ENCODE results near the gene CD82. TPM values are rescaled to one million over a fixed set of nuclear protein-coding genes. Genes with fewer than 3 reads are reported as not detected.
A peak's percentile ranks its signal among the peaks of the same experiment; 100 is the strongest.

The CD82 gene
- total and polyA plus RNA-seq, 11 donors = 20.1 to 76.2 (median 37.3) TPM

DNA sequence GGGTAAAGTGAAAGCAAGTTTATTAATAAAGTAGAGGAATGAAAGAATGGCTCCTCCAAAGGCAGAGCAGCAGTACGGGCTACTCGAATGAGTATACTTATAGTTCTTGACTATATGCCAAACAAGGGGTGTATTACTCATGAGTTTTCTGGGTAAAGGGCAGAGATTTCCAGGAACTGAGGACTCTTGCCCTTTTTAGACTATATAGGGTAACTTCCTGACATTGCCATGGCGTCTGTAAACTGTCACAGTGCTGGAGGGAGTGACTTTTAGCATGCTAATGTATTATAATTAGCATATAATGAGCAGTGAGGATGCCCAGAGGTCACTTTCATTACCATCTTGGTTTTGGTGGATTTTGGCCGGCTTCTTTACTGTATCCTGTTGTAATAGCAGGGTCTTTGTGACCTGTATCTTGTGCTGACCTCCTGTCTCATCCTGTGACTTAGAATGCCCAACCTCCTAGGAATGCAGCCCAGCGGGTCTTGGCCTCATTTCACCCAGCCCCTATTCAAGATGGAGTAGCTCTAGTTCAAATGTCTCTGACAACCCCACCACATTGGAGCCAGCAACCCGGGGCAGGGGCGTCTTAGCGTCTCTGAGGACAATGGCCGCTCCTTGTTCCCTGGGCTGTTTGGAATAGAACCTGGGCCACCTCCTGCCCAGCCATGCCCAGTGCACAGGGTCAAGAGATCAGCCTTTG, 34.9 kb upstream of the CD82 start:
- no peaks in the 10 kb centered on the region for H3K27me3 ChIP-seq
- no peak for ATAC-seq
- H3K36me3 ChIP-seq = no peaks in the 10 kb centered on the region
- intact Hi-C loops (cut with DNase I) = loop anchor here in 3 of 10 donors (10.0 kb wide), 2 partner anchors 426 to 436 kb away; partner anchors contain the start of gene EXT2 (in 2 of the 3)
- no peak for DNase-seq
- H3K9me3 ChIP-seq = no peaks in the 10 kb centered on the region
- no peak overlapping the region for H3K4me3 ChIP-seq
- no peak overlapping the region for H3K27ac ChIP-seq
- 66 to 86% (median 75%) methylated on average over 9 of the region's 9 CpGs for WGBS, 4 donors
- TF ChIP-seq, protein P1, sequence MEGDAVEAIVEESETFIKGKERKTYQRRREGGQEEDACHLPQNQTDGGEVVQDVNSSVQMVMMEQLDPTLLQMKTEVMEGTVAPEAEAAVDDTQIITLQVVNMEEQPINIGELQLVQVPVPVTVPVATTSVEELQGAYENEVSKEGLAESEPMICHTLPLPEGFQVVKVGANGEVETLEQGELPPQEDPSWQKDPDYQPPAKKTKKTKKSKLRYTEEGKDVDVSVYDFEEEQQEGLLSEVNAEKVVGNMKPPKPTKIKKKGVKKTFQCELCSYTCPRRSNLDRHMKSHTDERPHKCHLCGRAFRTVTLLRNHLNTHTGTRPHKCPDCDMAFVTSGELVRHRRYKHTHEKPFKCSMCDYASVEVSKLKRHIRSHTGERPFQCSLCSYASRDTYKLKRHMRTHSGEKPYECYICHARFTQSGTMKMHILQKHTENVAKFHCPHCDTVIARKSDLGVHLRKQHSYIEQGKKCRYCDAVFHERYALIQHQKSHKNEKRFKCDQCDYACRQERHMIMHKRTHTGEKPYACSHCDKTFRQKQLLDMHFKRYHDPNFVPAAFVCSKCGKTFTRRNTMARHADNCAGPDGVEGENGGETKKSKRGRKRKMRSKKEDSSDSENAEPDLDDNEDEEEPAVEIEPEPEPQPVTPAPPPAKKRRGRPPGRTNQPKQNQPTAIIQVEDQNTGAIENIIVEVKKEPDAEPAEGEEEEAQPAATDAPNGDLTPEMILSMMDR (IDR thresholded peaks at IDR 0.05) = no peak
- TF ChIP-seq POLR2A (IDR thresholded peaks at IDR 0.05) = no peak
- peaks cover 0 to 21% (median 0%) of the 10 kb centered on the region in 12 donors for H3K4me1 ChIP-seq

GRCh38 chr11:44531116-44531504, 34.4 kb upstream of the CD82 start:
- WGBS, 4 donors = 69 to 84% (median 74%) methylated on average over 4 to 9 of the region's 9 CpGs

GRCh38 chr11:44531636-44532035, 33.8 kb upstream of the CD82 start:
- ATAC-seq (no peak), DNase-seq (no peak)
- TF ChIP-seq, protein P1 (IDR thresholded peaks at IDR 0.05) = no peak
- no peak for TF ChIP-seq POLR2A (IDR thresholded peaks at IDR 0.05)
- Histone ChIP-seq H3K4me3 (no peak overlapping the region), H3K27ac (no peak overlapping the region), H3K4me1 (peaks cover 0 to 19% (median 0%) of the 10 kb centered on the region in 12 donors), H3K27me3 (no peaks in the 10 kb centered on the region), H3K36me3 (no peaks in the 10 kb centered on the region), H3K9me3 (no peaks in the 10 kb centered on the region)
- intact Hi-C loops (cut with DNase I) = loop anchor here in 3 of 10 donors (10.0 kb wide), 2 partner anchors 427 to 437 kb away; partner anchors contain the start of gene EXT2 (in 2 of the 3)
- 76 to 87% (median 86%) methylated on average over 7 to 8 of the region's 8 CpGs for WGBS, 4 donors

More at GRCh38 chr11:44531116-44531504, 34.4 kb upstream of the CD82 start:
- H3K4me3 ChIP-seq = no peak overlapping the region
- peak in 1 of 5 donors; percentile 42 for DNase-seq
- TF ChIP-seq, protein P1 (IDR thresholded peaks at IDR 0.05) = no peak
- H3K4me1 ChIP-seq = peaks cover 0 to 19% (median 0%) of the 10 kb centered on the region in 12 donors
- intact Hi-C loops (cut with DNase I) = loop anchor here in 3 of 10 donors (10.0 kb wide), 2 partner anchors 426 to 436 kb away; partner anchors contain the start of gene EXT2 (in 2 of the 3)
- ATAC-seq = peak in 3 of 4 donors; percentile 27 to 37 (median 37)
- no peaks in the 10 kb centered on the region for H3K9me3 ChIP-seq
- H3K27ac ChIP-seq = no peak overlapping the region
- no peaks in the 10 kb centered on the region for H3K27me3 ChIP-seq
- H3K36me3 ChIP-seq = no peaks in the 10 kb centered on the region

DNA sequence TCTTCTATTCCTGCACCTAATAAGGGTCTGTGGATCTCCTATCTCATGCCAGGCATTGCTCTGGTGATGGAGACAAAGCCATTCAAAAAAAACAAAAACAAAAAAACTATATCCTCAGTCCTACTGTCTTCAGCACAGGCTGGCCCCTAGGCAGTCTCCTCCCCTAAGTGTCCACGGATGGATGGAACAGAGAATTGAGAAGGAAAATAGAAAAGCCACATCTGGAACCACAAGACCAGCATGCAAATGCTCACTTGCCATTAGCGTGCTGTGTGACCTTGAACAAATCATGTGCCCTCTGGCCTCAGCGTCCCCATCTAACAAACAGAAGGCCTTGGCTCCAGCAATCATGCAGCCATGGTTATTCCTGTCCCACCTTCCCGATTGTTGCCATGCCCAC, 32.7 kb upstream of the CD82 start:
- H3K27ac ChIP-seq = no peak overlapping the region
- TF ChIP-seq, protein P1 (IDR thresholded peaks at IDR 0.05) = no peak
- TF ChIP-seq POLR2A (IDR thresholded peaks at IDR 0.05) = no peak
- peaks cover 0 to 19% (median 0%) of the 10 kb centered on the region in 12 donors for H3K4me1 ChIP-seq
- no peak for ATAC-seq
- intact Hi-C loops (cut with DNase I) = loop anchor here in 3 of 10 donors (10.0 kb wide), 2 partner anchors 428 to 438 kb away; partner anchors contain the start of gene EXT2 (in 2 of the 3)
- H3K36me3 ChIP-seq = no peaks in the 10 kb centered on the region
- no peak for DNase-seq
- H3K4me3 ChIP-seq = no peak overlapping the region
- no peaks in the 10 kb centered on the region for H3K27me3 ChIP-seq
- 62 to 83% (median 71%) methylated on average over 4 of the region's 4 CpGs for WGBS, 4 donors
- no peaks in the 10 kb centered on the region for H3K9me3 ChIP-seq
